PFSK-1 (cell line): ENCODE results near the gene ENPP5.

Experiments used
- FOXP2 ChIP-seq: optimal IDR thresholded peaks from 2 replicates; pipeline ENCODE3; 2011; ENCODE audit warnings: borderline replicate concordance, control low read depth, inconsistent platforms; ENCODE audit not compliant: insufficient read depth; ENCODE audit errors: extremely low read length, extremely low read depth
- POLR2AphosphoS5 ChIP-seq: IDR thresholded peaks from 2 replicates; pipeline ENCODE4 v1.6.1; 2012; ENCODE audit warnings: low read depth, mild to moderate bottlenecking, control low read depth, low read length, moderate library complexity
- REST ChIP-seq, 2 experiments: IDR thresholded peaks; 2 replicates each; pipeline versions ENCODE4 v1.6.1 to v1.8.0; 2011 to 2012; ENCODE audit warnings: low read depth in 2 of 2, low read length in 2 of 2, control low read depth in 1 of 2, inconsistent platforms in 1 of 2, mild to moderate bottlenecking in 1 of 2, moderate library complexity in 1 of 2; ENCODE audit not compliant: insufficient read depth in 1 of 2
- SIN3A ChIP-seq: IDR thresholded peaks from 2 replicates; pipeline ENCODE4 v1.6.1; 2012; ENCODE audit warnings: mild to moderate bottlenecking, low read length, moderate library complexity, borderline replicate concordance; ENCODE audit not compliant: insufficient read depth
- TAF1 ChIP-seq: IDR thresholded peaks from 2 replicates; pipeline ENCODE4 v1.6.1; 2012; ENCODE audit warnings: low read length, control low read depth, borderline replicate concordance; ENCODE audit not compliant: insufficient read depth

- TF ChIP-seq POLR2AphosphoS5 = no peak
- TF ChIP-seq REST (IDR thresholded peaks at IDR 0.05; ENCODE audit: insufficient read depth in 1 of 2, low read depth in 2 of 2, low read length in 2 of 2) = no peak
- no peak for TF ChIP-seq TAF1
- TF ChIP-seq SIN3A = no peak
- no peak for TF ChIP-seq FOXP2
These were observed 10.7 kb downstream of the ENPP5 start for GRCh38 chr6:46160102-46160501.
